NCI-H446 (cell line): ENCODE measurements around the gene GLRX.
A peak's percentile ranks its signal among the peaks of the same experiment; 100 is the strongest.
"Not testable (repeated sequence)": the region's sequence is repeated elsewhere in the genome, so short reads cannot be mapped to it uniquely, and the experiment has no call there.

Experiments used
- DNase-seq, 2 experiments: peaks; one replicate each; lab custom pipeline; 2025; lab: John Stamatoyannopoulos, UW

GLRX gene, protein sequence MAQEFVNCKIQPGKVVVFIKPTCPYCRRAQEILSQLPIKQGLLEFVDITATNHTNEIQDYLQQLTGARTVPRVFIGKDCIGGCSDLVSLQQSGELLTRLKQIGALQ

GRCh38 chr5:95822542-95823181, at the start of gene GLRX:
TSS of gene GLRX (minus strand) at chr5:95822726. CDS start at chr5:95822662, 64 bp downstream.
- DNase-seq: peak in 1 of 2 experiments; percentile 56

DNA sequence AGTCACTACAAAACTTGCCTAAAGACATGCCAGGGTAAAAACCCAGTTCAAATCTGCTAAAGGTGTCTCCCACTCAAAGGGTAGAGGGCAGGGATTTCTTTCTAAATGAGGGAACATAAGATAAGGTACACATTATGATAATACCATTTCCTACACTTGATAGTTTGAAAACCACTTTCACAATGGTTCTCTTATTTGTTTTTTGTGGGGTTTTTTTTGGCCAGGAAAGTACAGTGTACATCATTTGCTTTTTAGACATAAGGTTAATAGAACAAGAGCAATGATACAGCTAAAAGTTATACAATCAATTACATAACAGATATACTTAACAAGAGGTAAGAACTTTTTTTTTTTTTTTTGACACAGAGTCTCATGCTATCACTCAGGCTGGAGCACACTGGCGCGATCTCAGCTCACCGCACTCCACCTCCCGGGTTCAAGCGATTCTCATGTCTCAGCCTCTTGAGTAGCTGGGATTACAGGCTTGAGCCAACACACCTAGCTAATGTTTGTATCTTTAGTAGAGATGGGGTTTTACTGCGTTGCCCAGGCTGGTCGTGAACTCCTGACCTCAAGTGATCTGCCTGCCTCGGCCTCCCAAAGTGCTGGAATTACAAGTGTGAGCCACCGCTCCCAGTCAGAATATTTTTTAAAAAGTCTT, 48.8 kb upstream of the GLRX start:
- DNase-seq: no peak

- no peak for DNase-seq
Observed at GRCh38 chr5:95870105-95870672, 47.7 kb upstream of the GLRX start.

GRCh38 chr5:95869173-95869855, 46.8 kb upstream of the GLRX start:
- not testable (repeated sequence) for DNase-seq

- DNase-seq: no peak
Observed at GRCh38 chr5:95868136-95868535, 45.6 kb upstream of the GLRX start.

DNA sequence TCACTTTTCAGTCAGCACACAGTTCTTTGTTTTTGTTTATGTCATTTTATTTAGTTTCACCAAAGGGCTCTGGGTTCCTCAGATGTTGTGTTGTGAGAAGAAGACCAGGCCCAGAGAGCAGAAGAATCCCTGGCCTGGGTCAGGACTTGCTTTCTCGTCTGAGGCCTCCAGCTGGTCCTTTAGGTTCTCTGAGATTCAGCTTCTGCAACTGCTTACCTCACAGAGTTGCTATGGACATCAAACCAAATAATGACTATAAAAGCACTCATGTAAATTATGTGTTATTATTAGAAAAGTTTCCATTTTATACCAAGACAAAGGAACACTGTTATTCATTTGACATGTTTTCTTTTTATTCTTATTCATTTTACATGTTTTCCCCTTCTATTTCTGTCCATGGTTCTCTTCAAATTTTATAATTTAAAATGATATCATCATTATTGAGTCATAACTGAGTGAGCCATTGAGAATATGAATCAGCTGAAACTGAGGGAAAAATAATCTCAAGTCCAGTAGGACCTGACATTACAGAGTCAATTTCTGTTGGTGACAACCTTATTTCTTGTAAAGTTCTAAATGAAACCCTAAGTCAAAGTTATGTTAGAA, 44.0 kb upstream of the GLRX start:
- no peak for DNase-seq

DNA sequence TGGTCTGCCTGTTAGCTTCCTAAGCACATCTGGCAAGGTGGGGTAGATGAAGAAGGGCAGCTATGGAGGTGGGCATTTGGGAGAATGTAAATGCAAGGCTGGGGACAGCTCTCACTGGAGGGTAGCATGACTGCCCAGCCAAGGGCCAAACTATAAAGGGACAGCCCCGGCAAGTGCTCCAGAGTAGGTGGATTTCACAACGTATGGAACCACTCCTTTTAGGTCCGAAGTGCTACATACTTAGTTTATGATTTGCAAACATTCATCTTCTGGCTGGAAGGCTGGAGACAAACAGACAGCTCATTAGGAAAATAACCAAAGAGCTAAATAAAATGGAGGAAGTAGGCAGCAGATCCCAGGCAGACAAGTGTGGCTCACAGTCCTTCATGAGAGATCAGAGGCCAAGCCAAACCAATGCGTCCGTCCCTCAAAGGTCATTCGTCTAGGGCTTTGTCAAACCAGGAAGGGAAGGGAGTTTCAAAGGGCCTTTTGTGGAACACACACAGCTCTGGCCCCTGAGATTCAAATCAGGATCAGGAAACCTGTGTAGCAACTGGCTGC, 42.5 kb upstream of the GLRX start:
- DNase-seq: no peak

DNA sequence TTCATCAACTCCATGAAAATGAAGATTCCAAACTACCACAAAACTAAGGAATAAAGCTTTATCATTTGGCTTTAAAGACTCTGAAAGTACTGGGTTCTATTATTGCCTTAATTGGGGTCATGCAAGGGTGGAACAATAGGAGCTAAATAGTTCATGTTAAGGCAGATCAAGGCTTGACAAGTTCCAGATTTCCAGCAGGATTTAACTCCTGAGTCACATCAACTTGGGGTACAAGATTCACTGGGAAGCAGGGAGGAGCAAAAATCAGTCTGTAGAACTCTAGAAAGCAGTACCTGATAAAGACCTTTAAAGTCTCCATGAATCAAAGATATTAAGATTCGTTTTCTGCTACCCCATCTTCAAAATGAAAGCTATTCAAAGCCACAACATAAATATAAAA, 41.9 kb upstream of the GLRX start:
- DNase-seq: no peak

GRCh38 chr5:95863383-95863757, 40.8 kb upstream of the GLRX start:
- no peak for DNase-seq

DNA sequence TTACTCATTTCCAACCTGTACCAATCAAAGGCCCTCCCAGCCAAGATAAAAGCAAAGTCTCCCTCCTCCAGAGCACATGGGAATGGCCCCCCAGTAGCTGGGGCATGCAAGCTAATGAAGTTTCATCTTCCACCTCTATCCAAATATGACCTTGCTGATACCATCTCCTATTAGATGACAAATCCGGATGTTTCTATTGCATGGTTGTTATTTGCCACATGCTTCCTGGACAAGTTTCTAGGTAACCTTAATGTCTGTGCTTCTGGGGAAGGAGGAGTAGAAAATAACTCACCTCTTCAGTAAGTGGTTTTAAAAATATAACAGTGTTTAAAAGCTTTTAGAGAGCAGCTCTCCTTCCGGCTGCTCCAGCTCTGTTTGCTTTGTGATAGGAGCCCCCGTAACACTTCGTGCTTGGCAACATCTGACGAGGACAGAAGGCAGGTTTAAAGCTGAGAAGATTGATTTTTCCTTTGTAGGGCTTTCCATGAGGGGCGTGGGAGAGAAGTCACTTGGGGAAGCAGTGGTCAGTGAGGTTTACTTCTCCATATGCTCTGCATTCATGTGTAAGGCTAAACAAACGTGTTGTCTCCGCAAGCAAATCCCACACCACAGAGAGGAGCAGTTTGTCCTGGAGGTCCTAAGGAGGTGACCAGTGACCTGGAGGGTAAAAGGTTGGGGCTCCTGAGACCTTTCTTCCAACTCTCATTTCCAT, 40.3 kb upstream of the GLRX start:
- DNase-seq: no peak

- DNase-seq: no peak
Observed at GRCh38 chr5:95861864-95862561, 39.5 kb upstream of the GLRX start.

DNA sequence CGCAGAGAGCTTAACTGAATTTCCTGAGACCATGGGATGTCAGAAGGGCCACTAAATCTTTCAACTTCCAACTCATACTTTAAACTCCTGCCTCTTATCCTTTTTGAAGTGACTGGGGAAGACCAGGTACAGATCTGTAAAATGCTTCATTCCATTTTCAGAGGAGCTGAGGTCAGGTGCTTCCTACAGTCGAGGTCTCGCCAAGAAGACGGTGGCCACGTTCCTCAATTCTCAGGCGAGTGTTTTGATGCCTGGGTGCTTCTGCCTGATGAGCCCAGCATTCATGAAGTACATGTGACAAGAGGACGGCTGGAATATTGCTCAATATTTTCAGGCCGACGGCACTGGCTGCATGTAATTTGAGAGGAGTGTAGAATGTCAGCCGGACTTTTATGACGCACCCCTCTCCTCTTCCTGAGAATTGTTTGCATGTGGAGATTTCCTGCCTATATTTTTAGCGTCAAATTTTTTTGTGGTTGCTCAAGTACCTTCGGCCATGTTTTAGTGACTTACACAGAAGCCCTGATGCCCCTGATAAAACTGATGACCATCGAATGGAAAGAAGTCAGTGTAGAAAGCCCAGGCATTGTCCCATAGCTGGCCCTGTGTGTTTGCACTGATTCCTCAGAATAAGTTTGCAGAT, 38.8 kb upstream of the GLRX start:
- DNase-seq: no peak

DNA sequence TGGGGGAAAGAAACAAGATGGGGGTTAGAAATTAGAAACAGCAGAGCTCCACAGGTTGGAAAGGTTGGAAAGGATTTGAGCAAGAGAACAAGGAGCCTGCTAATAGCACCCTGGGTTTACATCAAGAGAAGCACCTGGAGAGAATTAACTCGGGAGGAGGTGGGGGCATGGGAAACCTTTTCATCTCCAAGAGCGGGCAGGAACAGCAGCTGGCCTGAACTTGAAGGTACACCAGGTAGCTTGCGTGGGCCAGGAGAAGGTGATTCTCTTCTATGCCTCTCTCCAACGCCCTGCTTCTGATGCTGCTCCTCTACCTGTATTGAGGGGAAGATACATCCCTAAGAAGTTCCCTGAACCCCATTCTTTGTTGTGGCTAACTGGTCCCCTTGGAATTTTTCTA, 37.1 kb upstream of the GLRX start:
- no peak for DNase-seq

DNA sequence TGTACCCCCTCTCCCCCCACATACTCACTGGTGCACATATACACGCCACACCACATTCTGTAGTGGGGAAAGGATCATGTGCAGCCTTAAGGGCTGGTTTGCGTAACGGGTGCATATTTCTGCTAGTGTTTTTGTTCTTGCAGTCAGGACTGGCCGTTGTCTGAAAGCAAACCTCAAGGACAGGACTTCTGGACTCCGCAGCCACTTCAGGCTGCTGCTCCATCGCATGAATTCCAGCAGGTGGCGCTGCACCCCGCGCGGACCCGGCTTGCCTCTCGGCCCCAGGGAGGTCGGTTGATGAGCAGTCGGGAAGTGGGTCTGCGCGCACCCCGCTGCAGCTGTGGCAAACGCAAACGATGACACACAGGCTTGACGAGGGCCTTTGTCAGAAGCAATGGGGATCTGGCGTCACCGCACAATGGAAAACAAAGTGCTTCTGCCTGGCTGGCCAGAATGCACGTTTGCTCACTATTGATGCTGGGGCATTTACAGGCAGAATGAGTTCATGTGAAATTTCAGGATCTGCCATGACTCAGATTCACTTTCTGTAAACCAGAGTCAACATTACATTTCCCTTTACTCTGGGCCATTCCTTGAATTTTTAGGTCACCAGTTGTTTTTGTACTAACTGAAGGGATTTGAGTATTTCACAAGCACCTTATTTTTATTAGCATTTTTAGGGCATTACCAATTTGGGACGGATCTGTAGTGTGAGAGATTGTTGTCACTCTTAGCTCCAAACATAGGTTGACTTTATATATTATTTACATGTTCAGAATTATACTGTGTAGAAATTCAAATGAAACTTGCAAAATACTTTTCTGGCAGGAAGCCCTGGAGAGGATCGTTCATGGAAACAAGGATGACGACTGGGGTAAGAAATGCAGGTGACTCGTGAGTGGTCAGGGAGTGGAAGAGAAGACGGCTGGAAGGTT, 36.4 kb upstream of the GLRX start:
- peak; percentile 78 to 84 for DNase-seq

DNA sequence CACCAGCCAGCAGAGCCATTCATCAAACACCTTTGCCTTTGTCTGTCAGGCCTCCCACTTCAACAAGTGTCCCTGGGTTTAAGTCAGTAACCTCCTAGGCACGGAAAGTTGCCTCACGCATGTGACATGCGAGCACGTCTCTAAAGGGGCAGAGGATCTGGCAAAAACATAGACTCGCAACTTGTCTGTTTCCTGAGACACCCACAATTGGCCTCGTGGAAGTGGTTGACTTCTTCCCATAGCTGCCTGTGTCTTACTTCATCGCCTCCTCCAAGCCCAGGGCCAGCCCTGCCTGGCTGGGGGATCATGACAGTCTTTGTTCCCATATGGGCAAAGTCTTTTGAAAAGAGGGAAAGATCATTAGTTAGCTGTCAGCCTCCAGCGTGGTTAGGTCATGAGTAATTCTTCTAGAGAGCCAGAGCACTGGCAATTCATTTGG, 35.5 kb upstream of the GLRX start:
- peak in 1 of 2 experiments; percentile 39 for DNase-seq

DNA sequence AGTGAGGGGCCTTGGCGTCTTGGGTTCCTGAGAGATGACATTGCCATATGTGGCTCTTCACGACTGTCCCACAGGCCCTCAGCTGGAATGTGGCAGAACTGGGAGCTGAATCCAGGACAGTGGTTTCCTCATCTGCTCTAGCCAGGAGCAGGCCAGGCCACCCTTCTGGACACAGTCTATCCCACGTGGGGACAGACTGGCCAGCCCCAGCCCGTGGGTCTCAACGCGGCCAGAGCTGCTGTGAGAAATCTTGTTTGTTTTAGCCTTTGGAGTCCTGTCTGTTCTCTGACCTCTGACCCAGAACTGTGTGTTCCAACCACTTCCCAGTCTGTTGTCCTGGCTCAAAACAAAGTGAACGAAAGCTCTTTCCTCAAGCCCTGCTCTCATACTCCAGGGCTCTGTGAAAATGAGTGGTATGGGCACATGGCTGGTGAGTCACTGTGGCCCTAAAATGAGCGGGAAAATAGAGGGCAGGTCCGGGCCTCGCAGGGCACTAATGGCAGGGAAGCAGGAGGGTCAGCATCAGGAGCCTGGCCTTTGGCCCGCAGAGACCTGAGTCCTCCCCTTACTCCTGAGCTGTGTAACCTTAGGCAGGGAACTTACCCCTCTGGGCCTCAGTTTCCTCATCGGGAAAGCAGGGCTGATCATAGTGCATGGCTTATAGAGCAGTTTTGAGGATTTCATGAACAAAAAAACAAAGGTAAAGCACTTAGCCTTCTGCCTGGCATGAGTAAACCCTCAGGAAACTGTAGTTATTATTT, 34.8 kb upstream of the GLRX start:
- DNase-seq: no peak

GRCh38 chr5:95856501-95856981, 34.0 kb upstream of the GLRX start:
- DNase-seq: no peak

GRCh38 chr5:95853490-95853889, 31.0 kb upstream of the GLRX start:
- no peak for DNase-seq
